Measurements from ENCODE around the gene ZFP64.

DNA sequence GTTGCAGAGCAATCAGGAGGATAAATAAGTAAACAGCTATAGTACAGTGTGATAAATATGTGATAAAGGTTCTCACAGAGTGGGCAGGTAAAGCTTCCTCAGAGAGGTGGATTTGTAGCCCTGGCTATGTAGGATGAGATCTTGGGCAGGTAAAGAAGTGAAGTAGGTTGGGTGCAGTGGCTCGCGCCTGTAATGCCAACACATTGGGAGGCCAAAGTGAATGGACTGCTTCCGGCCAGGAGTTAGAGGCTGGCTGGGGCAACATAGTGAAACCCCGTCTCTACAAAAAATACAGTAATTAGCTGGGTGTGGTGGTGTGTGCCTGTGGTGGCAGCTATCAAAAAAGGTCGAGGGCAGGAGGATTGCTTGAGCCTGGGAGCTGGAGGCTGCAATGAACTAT is 72.9 kb downstream of the ZFP64 start:
- TF ChIP-seq POLR2AphosphoS5 (IDR thresholded peaks at IDR 0.05; ENCODE audit: low read depth, low read length) (no peak), SIN3A (IDR thresholded peaks at IDR 0.05; ENCODE audit: borderline replicate concordance, insufficient read depth, low read length) (no peak)

Data from PFSK-1 (cell line).